ENCODE results near the gene TNIP2. TPM values are rescaled to one million over a fixed set of nuclear protein-coding genes. Genes with fewer than 3 reads are reported as not detected.

Gene TNIP2
- total and polyA plus RNA-seq, 4 donors = 10.5 to 20.7 (median 13.5) TPM

- H3K9me3 ChIP-seq (ENCODE audit: control insufficient read depth in 4 of 4, low read length in 3 of 4) = no peaks in the 10 kb centered on the region
- peak; percentile 32 for DNase-seq (ENCODE audit: low spot score)
- peak overlapping the region; percentile 90 to 96 for H3K27ac ChIP-seq (ENCODE audit: low read depth in 1 of 2, low read length in 2 of 2)
- WGBS = 70% methylated on average over 13 of the region's 13 CpGs
- H3K36me3 ChIP-seq (ENCODE audit: control insufficient read depth in 4 of 4, insufficient read depth in 3 of 4, low read depth in 1 of 4, low read length in 3 of 4) = no peaks in the 10 kb centered on the region
- H3K4me3 ChIP-seq (ENCODE audit: low read depth in 1 of 3, low read length in 3 of 3) = no peak overlapping the region
- TF ChIP-seq HNF4A (conservative IDR thresholded peaks at IDR 0.05) = peak in 1 of 2 donors; percentile 17
- TF ChIP-seq TAF1 (conservative IDR thresholded peaks at IDR 0.05) = no peak
- H3K4me1 ChIP-seq (ENCODE audit: control insufficient read depth in 4 of 4, insufficient read depth in 4 of 4, low read length in 3 of 4) = peaks cover 45 to 83% (median 71%) of the 10 kb centered on the region in 4 donors
- peak overlapping the region in 1 of 2 donors; percentile 49 for H3K9ac ChIP-seq (ENCODE audit: low read depth in 1 of 2, low read length in 2 of 2)
- H3K27me3 ChIP-seq (ENCODE audit: control insufficient read depth in 4 of 4, insufficient read depth in 4 of 4, low read length in 3 of 4) = no peaks in the 10 kb centered on the region
These were observed 40.9 kb upstream of the TNIP2 start for GRCh38 chr4:2796849-2797544.

- WGBS = 56% methylated on average over 27 of the region's 27 CpGs
- H3K27me3 ChIP-seq (ENCODE audit: control insufficient read depth in 4 of 4, insufficient read depth in 4 of 4, low read length in 3 of 4) = no peaks in the 10 kb centered on the region
- DNase-seq (ENCODE audit: low spot score) = peak; percentile 33
- H3K4me3 ChIP-seq (ENCODE audit: low read depth in 1 of 3, low read length in 3 of 3) = no peak overlapping the region
- no peaks in the 10 kb centered on the region for H3K36me3 ChIP-seq (ENCODE audit: control insufficient read depth in 4 of 4, insufficient read depth in 3 of 4, low read depth in 1 of 4, low read length in 3 of 4)
- H3K27ac ChIP-seq (ENCODE audit: low read depth in 1 of 2, low read length in 2 of 2) = peak overlapping the region; percentile 90 to 96
- H3K4me1 ChIP-seq (ENCODE audit: control insufficient read depth in 4 of 4, insufficient read depth in 4 of 4, low read length in 3 of 4) = peaks cover 48 to 89% (median 79%) of the 10 kb centered on the region in 4 donors
- no peaks in the 10 kb centered on the region for H3K9me3 ChIP-seq (ENCODE audit: control insufficient read depth in 4 of 4, low read length in 3 of 4)
- peak overlapping the region in 1 of 2 donors; percentile 49 for H3K9ac ChIP-seq (ENCODE audit: low read depth in 1 of 2, low read length in 2 of 2)
- no peak for TF ChIP-seq HNF4G (IDR thresholded peaks at IDR 0.05)
- TF ChIP-seq YY1 (IDR thresholded peaks at IDR 0.05) = no peak
- TF ChIP-seq GABPA (IDR thresholded peaks at IDR 0.05 in 1 of 2, conservative IDR thresholded peaks at IDR 0.05 in 1 of 2) = no peak
- TF ChIP-seq JUND (IDR thresholded peaks at IDR 0.05) = no peak
- no peak for TF ChIP-seq MAX (IDR thresholded peaks at IDR 0.05)
- TF ChIP-seq REST (IDR thresholded peaks at IDR 0.05) = no peak
- no peak for TF ChIP-seq FOXA1 (IDR thresholded peaks at IDR 0.05)
- no peak for TF ChIP-seq TAF1 (conservative IDR thresholded peaks at IDR 0.05)
- no peak for TF ChIP-seq RXRA (IDR thresholded peaks at IDR 0.05)
- TF ChIP-seq EGR1 (IDR thresholded peaks at IDR 0.05; ENCODE audit: low read depth in 2 of 2) = no peak
- no peak for TF ChIP-seq HNF4A (conservative IDR thresholded peaks at IDR 0.05)
- no peak for TF ChIP-seq ZBTB33 (IDR thresholded peaks at IDR 0.05)
- TF ChIP-seq FOXA2 (IDR thresholded peaks at IDR 0.05) = no peak
- no peak for TF ChIP-seq RAD21 (IDR thresholded peaks at IDR 0.05)
- TF ChIP-seq CTCF (IDR thresholded peaks at IDR 0.05; ENCODE audit: low read depth, low read length, missing input control) = no peak
These were observed 40.0 kb upstream of the TNIP2 start for GRCh38 chr4:2795893-2796848.
